Ecto neural progenitor cell (in vitro differentiated cells): ENCODE results near the gene HAPLN2.

ENCODE experiments used
- DNase-seq: peaks from one replicate; pipeline ENCODE4 v3.0.0-alpha.2; 2018; ENCODE audit warnings: low spot score

Gene HAPLN2

DNA sequence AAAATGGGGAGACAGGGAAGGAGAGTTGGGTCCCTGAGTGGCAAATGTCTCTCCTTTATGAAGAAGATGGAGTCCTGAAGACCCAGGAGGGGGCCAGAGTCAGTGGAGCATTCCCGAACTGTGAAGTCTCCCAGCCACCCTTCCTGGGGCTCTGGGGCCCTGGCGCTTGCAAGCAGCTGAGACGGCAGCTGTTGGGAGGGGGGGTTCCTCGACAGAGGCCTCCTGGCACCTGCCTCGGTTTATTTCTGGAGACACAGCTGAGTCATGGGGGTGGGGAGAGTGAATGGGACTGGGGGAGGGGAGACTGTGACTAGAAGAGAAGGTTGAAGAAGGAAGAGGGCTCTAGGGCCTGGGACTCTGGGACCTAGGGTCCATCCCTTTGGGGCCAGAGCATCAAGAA lies 44.0 kb downstream of the HAPLN2 start:
- no peak for DNase-seq

DNA sequence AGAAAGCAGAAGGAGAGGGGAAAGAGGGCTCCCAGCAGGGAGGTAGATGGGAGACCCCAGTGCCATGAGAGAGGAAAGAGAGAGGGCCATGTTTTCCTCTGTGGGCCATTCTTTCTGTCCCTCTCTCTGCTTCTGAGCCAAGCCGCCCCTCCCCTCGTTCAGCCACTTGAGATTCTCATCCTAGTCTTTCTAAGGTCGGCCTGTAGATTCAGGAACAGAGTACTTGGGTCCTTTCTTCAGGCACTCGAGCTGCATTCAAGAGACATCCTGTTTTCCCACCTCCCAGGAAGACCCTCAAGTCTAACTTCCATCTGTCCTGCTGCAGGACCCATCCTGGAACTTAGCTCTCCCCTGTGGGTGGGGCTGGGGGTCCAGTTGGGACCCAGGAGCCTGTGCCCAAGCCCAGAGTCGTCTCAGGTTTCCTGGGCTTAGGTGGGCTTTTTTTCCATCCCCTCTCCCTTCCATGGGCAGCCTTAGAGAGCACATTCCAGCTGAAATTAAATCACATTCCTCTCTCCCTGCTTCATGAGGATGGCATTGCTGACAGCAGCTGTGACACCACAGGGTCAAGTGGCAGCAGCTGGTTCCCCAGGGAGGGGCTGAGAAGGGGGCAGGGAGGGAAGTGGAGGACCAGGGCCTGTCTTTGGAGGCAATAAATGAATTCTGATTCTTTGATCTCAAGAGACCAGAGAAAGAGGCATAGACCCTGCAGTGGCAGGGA lies 45.0 kb downstream of the HAPLN2 start:
- DNase-seq, result no peak

DNA sequence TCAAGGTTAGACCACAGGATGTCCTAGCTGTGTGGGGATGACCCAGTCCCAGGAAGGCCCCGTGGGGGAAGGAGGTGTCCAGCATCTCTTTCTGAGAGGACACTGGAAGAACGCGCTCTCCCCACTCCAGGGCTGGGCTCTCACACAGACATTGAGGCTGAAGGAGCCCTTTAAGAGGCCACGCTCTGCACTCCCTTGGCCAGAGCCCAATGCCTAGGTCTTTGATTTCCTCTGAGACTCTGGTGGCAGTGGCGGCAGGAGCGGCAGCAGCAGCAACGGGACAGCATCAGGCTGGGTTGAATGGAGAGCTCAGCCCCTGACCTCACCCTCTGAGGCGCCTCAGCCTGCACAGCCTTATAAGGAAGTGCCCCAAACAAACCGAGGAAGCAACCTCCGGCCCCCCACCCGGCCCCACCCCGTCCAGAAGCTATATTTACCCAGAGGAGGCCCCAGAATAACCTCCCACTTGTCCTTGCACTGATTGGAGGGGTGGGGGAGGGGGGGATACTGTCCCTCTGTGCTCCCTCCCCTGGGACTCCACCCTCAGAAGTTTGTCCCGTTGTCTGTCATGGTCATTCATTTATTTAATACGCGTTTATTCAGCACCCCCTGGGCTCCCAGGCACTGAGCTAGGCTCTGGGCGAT lies 45.7 kb downstream of the HAPLN2 start:
- DNase-seq, result no peak

GRCh38 chr1:156665539-156665938 lies 46.3 kb downstream of the HAPLN2 start:
- DNase-seq, result no peak

GRCh38 chr1:156666862-156667609 lies 47.8 kb downstream of the HAPLN2 start:
- no peak for DNase-seq

DNA sequence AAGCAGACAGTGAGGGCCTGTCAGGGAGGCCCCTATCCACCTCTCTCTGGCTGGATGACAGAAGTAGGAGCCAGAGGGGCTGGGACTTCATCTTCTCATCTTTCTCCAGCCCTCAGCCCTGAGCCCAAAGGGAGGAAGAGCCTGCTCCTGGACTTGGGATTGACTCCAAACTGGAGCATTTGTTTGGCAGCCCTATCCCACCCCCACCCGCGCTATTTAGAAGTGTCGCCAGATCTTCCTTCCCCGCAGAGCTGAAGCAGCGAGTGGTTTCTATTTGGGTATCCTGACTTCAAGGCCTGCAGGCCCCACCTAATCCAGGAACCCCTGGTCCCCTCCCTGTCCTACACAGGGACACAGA lies 48.4 kb downstream of the HAPLN2 start:
- no peak for DNase-seq

- no peak for DNase-seq
Observed at GRCh38 chr1:156667968-156668709, 48.9 kb downstream of the HAPLN2 start.

GRCh38 chr1:156668801-156669637 lies 49.8 kb downstream of the HAPLN2 start:
- no peak for DNase-seq

DNA sequence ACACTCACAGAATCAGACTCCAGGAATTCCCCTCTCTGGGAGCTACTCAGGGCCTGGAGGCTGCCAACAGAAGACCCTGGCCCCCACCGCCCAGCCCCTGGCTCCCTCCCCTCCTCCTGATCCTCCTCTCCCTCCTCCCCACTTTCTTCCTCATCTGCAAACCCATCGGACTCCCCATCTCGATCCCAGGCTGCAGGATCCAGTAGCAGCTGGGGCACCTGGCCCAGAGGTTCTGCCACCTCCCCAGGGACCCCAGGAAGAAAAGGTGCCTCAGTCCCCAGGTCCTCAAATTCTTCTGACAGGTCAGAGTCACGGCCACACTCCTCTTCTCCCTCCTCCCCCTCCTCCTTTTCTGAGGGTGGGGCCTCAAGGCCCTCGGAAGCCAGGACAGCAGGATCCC lies 50.6 kb downstream of the HAPLN2 start:
- no peak for DNase-seq

- DNase-seq, result no peak
Observed at GRCh38 chr1:156670359-156670758, 51.1 kb downstream of the HAPLN2 start.

DNA sequence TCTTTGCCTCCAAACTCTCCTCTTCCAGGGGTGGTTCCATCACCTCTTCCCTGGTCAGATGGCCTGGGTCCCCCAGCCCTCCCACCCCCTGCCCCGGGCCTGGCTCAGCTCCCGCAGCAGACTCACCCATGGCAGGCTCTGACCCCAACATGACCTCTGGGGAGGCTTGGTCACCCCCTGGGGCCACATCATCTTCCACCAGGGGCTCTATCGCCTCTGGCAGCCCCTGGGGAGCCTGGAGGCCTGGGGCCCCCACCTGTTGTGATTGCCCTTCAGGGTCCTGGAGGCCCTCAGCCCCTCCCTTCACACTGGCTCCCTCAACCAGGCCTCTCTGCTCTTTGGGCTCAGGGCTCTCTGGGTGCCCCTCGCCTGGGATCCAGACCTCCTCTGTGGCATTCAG lies 51.6 kb downstream of the HAPLN2 start:
- DNase-seq, result no peak

DNA sequence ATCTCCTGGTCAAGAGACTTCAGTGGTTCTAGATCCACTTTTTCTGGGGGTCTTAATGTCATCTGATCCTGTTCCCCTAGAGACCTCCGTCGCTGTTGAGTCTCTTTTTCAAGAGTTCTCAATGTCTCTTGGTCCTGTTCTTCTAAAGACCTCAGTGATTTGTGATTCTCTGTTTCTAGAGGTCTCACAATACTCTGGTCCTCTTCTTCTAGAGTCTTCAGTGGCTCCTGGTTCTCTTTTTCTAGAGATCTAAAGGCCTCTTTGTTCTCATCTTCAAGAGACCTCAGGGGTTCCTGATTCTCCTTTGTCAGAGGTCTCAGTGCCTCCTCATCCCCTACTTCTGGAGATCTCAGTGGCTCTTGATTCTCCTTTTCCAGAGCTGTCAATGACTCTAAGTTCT lies 52.6 kb downstream of the HAPLN2 start:
- DNase-seq, result no peak

DNA sequence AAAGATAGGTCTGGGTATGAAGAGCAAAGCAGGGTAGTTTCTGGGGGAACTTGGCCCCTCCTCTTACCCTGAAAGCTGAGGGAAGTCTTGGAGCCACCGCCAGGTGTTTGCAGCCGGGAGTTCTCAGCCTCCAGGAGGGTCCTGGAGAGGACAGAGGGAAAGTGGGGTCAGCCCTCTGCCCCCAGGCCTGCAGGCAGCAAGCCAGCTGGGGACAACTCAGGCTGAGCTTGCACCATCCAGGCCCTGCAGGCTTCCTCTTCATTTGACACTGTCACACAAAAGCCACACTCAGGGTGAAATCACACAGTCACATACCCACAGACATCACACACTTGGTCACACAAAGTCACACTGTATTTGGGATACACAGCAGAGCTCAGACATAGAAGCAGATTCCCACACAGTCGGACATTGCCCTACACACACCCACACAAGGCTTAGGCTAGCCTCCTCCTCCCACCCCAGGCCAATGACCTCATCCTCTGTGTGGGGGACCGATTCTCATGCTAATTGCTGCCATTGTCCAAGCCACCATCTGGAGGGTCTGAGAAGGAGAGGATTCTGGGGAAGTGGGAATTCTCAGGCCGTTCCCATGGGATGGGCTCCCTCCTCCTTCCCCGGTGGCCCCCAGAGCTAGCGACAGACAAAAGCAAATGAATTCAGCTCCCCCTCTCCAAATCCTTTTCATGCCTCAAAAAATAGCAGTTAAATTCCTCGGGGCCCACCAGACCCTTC lies 54.3 kb downstream of the HAPLN2 start:
- DNase-seq, result peak; percentile 95
